GM18951 (cell line): ENCODE results near the gene HBZ.
"Not testable (repeated sequence)": the region's sequence is repeated elsewhere in the genome, so short reads cannot be mapped to it uniquely, and the experiment has no call there.

ENCODE experiments used
- POLR2A ChIP-seq: IDR thresholded peaks from 4 replicates; pipeline ENCODE4 v1.6.1; 2011; ENCODE audit warnings: mild to moderate bottlenecking; ENCODE audit not compliant: insufficient read length, insufficient read depth; ENCODE audit errors: extremely low read depth
- in situ Hi-C: fragments of 300-500 bp; cut with MboI; formaldehyde crosslinking; loops from one replicate; pipeline ENCODE4 v1.12.0; 2022; ENCODE audit warnings: low sequenced_read_pairs, mixed read lengths, inconsistent platforms; ENCODE audit not compliant: unreplicated experiment

The HBZ gene

DNA sequence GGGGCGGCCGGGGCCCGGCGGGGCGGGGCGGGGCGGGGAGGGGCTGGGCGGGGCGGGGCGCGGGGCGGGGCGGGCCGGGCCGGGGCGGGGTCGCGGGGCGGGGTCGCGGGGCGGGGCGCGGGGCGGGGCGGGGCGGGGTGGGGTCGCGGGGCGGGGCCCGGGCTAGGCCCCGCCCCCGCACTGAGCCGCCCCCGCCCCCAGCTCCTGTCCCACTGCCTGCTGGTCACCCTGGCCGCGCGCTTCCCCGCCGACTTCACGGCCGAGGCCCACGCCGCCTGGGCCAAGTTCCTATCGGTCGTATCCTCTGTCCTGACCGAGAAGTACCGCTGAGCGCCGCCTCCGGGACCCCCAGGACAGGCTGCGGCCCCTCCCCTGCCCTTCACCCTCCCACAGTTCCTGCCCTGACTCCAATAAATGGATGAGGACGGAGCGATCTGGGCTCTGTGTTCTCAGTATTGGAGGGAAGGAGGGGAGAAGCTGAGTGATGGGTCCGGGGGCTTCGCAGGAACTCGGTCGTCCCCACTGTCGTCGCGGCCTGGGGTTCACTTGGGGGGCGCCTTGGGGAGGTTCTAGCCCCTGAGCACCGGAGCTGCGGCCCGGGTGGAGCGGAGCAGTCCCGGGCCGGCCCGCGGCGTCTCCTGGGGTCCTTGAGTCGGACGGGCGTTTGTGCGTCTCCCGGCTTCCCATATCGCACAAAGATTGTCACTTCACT, 12.5 kb downstream of the HBZ start:
- no peak for TF ChIP-seq POLR2A
- in situ Hi-C loops = no loop called here

DNA sequence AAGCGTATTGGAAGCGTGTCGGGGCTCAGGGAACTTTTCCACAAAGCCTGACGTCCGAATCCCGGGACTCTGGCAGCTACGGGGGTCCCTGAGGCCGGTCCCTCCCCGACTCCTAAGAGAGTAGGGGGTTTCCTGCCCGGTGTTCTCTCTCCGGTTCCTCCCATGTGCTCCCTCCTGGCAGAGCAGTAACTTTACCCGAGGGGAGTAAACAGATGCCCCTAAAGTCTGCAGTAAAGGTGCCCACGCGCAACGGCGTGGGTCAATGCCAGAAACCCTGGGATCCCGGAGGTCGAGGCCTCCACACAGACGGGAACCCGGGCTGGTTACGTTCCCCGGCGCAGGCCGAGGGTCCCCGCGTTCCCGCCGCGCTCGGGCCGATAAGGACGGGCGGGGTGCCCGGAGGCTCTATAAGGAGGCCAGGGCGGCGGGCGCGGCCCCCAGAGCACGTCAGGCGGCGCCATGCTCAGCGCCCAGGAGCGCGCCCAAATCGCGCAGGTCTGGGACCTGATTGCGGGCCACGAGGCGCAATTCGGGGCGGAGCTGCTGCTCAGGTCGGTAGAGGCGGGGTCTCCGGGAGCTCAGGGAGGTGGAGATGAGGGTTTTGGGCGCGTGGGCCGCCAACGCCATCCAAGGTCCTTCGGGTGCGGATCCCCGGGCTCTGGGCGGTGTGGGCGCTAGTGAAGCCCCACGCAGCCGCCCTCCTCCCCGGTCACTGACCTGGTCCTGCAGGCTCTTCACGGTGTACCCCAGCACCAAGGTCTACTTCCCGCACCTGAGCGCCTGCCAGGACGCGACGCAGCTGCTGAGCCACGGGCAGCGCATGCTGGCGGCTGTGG, 13.3 kb downstream of the HBZ start, which contains the start of gene HBM:
Gene HBM, plus strand, starts transcription at position 440 of the 836 bp plus-strand sequence. Its CDS starts 20 bp downstream, at position 460.
- in situ Hi-C loops = no loop called here
- TF ChIP-seq POLR2A = no peak

DNA sequence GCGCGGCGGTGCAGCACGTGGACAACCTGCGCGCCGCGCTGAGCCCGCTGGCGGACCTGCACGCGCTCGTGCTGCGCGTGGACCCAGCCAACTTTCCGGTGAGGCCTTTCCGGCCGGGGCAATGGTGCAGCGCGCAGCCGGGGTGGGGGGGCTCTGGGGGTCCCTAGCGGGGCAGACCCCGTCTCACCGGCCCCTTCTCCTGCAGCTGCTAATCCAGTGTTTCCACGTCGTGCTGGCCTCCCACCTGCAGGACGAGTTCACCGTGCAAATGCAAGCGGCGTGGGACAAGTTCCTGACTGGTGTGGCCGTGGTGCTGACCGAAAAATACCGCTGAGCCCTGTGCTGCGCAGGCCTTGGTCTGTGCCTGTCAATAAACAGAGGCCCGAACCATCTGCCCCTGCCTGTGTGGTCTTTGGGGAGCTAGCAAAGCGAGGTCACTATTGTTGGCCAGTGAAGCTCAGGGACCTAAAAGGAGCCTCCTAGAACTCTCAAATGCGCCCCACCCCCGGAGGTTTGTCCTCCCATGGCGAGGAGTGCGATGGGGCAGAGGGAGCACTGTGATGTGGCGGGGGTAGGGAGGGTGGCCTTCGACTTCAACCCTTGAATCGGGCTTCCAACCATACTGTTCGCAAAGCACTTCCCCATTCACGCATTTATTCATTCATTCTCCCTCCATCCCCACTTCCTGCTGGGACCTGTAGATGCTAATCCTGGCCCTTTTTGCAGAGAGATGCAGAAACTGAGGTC, 14.1 kb downstream of the HBZ start:
- in situ Hi-C loops = no loop called here
- no peak for TF ChIP-seq POLR2A

DNA sequence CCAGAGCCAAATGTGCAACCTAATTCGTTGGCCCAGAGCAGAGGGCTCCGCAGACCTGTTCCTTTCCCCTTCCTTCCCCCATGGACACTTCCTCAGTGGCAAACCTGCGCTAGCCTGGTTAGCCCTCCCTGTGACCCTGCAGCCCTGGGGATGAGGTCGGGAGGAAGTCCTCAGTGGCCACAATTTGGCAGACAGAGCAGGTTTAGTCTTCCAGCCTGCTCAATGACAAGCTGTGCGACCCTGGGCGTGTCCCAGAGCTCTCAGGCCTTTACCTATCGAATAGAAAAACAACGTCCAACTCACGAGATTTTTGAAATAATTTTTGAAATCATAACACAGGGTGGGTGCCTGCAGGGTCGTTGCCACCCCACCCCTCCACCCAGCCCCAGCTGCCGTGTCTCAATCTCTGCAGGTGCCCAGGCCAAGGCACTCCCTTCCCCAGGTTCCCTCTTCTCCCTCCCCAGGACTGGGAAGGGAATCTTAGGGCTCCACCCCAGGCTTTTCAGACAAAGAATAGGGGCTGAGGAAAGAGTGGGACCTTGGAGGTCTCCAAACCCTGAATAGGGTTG, 14.8 kb downstream of the HBZ start:
- in situ Hi-C loops = no loop called here

DNA sequence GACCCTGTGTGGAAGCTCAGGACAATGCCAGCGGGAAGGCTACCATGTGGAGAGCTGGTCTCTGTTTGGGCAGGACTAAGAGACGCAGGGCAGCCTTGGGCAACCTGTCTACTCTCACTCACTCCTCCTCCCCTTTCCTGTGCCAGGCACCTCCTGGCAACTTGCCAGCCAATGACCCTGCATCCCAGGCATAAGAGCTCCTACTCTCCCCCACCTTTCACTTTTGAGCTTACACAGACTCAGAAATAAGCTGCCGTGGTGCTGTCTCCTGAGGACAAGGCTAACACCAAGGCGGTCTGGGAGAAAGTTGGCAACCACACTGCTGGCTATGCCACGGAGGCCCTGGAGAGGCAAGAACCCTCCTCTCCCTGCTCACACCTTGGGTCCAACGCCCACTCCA, 16.0 kb downstream of the HBZ start:
- no peak for TF ChIP-seq POLR2A
- in situ Hi-C loops = no loop called here

More for the DNA sequence above, 14.8 kb downstream of the HBZ start:
- TF ChIP-seq POLR2A = no peak

DNA sequence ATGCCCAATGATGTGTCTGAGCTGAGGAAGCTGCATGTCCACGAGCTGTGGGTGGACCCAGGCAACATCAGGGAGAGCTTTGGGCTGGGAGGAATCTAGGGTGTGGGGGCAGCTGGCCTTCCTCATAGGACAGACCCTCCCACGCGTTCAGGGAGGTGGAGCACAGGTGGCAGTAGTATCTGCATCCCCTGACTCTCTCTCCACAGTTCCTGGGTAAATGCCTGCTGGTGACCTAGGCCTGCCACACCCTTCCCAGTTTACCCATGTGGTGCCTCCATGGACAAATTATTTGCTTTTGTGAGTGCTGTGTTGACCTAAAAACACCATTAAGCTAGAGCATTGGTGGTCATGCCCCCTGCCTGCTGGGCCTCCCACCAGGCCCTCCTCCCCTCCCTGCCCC, 16.6 kb downstream of the HBZ start:
- in situ Hi-C loops = no loop called here

DNA sequence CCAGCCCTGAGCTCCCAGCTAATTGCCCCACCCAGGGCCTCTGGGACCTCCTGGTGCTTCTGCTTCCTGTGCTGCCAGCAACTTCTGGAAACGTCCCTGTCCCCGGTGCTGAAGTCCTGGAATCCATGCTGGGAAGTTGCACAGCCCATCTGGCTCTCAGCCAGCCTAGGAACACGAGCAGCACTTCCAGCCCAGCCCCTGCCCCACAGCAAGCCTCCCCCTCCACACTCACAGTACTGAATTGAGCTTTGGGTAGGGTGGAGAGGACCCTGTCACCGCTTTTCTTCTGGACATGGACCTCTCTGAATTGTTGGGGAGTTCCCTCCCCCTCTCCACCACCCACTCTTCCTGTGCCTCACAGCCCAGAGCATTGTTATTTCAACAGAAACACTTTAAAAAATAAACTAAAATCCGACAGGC, 17.7 kb downstream of the HBZ start:
- in situ Hi-C loops = not testable (repeated sequence)

More for the DNA sequence above, 16.6 kb downstream of the HBZ start:
- no peak for TF ChIP-seq POLR2A

DNA sequence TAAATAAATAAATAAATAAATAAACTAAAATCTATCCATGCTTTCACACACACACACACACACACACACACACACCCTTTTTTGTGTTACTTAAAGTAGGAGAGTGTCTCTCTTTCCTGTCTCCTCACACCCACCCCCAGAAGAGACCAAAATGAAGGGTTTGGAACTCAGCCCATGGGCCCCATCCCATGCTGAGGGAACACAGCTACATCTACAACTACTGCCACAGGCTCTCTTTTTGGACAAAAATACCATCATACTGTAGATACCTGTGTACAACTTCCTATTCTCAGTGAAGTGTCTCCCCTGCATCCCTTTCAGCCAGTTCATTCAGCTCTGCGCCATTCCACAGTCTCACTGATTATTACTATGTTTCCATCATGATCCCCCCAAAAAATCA, 18.3 kb downstream of the HBZ start:
- in situ Hi-C loops = no loop called here

DNA sequence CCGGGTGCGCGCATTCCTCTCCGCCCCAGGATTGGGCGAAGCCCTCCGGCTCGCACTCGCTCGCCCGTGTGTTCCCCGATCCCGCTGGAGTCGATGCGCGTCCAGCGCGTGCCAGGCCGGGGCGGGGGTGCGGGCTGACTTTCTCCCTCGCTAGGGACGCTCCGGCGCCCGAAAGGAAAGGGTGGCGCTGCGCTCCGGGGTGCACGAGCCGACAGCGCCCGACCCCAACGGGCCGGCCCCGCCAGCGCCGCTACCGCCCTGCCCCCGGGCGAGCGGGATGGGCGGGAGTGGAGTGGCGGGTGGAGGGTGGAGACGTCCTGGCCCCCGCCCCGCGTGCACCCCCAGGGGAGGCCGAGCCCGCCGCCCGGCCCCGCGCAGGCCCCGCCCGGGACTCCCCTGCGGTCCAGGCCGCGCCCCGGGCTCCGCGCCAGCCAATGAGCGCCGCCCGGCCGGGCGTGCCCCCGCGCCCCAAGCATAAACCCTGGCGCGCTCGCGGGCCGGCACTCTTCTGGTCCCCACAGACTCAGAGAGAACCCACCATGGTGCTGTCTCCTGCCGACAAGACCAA, 20.0 kb downstream of the HBZ start, which contains the start of gene HBA2:
Gene HBA2, plus strand, starts transcription at position 503 of the 568 bp plus-strand sequence. Its CDS starts 37 bp downstream, at position 540.
- in situ Hi-C loops = not testable (repeated sequence)

More for the DNA sequence above, 18.3 kb downstream of the HBZ start:
- no peak for TF ChIP-seq POLR2A

DNA sequence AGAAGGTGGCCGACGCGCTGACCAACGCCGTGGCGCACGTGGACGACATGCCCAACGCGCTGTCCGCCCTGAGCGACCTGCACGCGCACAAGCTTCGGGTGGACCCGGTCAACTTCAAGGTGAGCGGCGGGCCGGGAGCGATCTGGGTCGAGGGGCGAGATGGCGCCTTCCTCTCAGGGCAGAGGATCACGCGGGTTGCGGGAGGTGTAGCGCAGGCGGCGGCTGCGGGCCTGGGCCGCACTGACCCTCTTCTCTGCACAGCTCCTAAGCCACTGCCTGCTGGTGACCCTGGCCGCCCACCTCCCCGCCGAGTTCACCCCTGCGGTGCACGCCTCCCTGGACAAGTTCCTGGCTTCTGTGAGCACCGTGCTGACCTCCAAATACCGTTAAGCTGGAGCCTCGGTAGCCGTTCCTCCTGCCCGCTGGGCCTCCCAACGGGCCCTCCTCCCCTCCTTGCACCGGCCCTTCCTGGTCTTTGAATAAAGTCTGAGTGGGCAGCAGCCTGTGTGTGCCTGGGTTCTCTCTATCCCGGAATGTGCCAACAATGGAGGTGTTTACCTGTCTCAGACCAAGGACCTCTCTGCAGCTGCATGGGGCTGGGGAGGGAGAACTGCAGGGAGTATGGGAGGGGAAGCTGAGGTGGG, 20.9 kb downstream of the HBZ start:
- in situ Hi-C loops = not testable (repeated sequence)

DNA sequence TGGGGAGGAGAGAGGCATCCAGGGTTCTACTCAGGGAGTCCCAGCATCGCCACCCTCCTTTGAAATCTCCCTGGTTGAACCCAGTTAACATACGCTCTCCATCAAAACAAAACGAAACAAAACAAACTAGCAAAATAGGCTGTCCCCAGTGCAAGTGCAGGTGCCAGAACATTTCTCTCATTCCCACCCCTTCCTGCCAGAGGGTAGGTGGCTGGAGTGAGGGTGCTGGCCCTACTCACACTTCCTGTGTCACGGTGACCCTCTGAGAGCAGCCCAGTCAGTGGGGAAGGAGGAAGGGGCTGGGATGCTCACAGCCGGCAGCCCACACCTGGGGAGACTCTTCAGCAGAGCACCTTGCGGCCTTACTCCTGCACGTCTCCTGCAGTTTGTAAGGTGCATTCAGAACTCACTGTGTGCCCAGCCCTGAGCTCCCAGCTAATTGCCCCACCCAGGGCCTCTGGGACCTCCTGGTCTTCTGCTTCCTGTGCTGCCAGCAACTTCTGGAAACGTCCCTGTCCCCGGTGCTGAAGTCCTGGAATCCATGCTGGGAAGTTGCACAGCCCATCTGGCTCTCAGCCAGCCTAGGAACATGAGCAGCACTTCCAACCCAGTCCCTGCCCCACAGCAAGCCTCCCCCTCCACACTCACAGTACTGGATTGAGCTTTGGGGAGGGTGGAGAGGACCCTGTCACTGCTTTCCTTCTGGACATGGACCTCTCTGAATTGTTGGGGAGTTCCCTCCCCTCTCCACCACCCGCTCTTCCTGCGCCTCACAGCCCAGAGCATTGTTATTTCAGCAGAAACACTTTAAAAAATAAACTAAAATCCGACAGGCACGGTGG, 21.7 kb downstream of the HBZ start:
- in situ Hi-C loops = not testable (repeated sequence)
